GM21723 (cell line): ENCODE measurements around the gene FKBP11.
A peak's percentile ranks its signal among the peaks of the same experiment; 100 is the strongest.

Source experiments
- ATAC-seq: cut with Tn5 transposase; IDR thresholded peaks from one replicate; pipeline ENCODE4 v1.9.1; 2021; ENCODE audit warnings: mild to moderate bottlenecking, moderate library complexity; ENCODE audit not compliant: unreplicated experiment

FKBP11 gene

DNA sequence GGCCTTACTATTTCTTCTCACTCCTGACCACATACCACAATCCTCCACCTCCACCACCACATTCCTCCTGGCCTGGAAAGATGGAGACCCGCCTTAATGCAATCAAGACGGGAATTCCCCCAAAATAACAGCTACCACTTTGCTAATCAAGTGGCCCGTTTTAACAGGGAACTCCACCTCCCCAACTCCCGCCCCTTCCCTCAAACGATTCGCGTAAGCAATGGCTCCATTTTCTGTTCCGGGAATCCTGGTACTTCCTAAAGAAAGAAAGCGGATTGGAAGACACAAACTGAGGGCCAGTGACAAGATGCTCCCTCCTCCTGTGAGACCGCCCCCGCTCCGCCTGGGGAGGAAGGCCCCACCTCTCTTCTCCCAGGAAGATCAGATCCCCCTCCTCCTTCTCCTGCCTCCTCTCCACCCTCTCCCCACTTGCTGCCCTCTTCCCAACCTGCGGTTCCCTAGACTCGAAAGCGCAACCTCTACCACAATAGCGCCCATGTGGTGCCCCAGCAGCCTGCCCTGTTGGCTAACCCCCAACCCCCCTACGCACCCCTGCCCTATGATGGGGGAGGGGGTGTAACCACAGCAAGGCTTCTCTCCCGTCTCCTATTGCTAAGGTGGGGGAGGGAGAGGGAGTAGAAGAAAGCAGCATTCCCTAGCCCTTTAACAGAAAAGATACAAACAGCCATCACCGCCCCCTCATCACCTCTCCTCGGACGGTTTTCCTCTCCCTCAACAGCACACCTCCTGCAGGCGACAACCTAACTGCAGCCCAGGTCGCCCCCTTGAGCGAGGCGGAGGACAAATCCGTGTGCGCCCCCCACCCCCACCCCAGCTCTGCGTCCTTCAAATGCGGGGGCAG, 31.2 kb upstream of the FKBP11 start:
- ATAC-seq, result peak; percentile 15

DNA sequence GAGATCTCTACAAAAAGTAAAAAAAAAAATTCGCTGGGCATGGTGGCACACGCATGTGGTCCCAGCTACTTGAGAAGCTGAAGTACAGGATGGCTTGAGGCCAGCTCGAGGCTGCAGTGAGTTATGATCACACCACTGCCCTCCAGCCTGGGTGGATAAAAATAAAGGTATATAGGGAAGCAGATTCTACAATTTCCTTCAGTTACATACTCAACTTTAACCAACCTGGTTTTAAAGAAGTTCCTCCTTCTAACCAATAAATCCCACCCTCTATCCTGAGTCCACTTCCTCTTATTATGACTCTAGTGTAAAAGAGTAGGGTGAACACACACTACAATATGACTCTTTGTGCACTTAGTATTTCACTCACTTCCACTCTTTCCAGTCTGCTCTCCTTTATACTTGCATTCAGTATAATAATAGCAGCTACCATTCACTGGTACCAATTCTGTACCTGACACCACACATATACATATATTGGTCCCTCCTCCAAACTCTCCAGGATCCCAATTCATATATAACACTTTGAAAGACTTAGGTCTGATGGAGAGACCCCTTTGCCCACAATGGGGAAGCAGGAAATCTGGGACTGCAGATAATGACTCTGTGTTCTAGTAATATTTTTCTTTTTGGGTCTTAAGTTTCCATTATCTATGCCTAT, 29.7 kb upstream of the FKBP11 start:
- no peak for ATAC-seq

DNA sequence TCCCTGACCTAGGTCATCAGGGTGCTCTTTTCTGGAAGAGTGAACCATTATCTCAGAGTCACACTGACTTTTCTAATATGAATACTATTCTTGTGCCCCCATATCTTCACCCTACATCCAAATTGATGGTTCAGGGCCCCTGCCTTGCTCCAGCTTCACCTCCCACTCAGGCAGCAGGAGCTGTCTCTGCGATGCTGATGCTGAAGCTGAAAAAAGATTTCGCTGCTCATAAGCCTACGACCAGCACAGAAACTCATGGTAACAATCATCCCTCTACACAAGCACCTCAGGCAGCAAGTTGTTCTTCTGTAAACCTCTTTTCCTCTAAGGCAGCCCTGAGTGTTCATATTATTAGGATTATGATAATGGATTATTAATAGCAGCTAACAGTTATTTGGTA, 28.8 kb upstream of the FKBP11 start:
- no peak for ATAC-seq

DNA sequence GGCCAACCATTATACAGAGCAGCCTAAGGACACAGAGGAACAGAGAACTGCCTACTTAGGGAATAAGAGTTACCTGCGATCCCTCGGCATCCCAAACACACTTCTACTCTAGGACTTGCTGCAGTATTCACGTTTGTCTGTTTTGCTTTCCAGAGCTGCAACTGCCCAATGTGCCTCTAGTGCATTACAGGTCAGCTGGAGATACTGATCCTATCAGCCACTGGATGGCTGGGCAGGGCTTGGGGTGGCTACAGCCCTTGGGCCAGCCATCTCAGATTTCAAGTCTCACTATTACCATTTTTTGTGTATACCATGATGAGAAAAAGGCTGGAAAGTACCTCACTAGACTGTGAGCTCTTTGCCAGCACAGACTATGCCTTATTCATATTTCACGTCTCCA, 27.4 kb upstream of the FKBP11 start:
- no peak for ATAC-seq

DNA sequence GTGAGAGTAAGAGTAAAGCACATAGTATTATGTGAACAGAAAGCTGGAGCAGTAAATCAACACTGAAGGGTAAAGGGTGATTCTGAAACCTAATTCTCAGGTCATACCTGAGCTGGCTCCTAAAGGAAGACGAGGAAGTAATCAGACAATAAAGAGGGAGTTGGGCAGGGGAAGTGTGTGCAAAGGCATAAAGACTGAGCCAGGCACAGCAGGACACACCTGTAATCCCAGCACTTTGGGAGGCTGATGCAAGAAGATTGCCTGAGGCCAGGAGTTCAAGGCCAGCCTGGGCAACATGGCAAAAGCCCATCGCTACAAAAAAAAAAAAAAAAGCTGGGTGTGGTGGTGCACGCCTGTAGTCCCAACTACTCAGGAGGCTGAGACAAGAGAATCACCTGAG, 22.4 kb upstream of the FKBP11 start:
- no peak for ATAC-seq

DNA sequence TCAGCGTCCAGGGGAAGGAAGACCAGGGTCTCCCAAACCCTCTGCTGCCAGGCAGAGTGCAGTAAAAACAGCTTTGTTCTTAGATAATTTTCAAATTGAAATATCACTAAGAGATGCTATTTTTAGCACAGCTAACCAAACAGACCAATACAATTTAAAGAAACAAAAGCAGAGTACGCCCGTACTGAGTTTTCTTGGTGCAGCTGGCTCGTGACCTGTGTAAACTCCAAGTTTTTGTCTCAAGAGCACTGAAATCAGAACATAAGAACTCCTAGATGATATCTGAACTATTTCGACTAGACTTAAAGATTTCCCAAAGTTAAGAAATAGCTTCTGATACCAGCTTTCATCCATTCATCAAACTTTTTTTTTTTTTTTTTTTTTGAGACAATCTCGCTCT, 21.7 kb upstream of the FKBP11 start:
- no peak for ATAC-seq

DNA sequence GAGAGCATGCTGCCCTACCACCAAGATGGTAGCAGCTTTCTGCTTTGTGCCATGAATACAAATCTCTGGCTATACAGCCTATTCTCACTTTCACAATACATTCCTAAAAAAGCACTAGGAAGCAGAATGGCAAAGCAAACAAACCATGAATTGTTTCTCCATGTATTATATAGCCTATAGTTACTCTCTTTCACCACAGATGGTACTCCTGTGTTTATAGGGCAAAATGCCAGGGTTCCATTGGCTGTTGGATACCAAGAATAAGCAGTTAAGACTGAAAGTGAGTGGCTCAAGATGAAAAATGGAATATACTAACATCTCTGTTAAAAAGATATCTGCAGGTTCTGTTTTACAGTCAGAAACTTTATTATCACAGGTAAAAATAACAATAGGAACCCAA, 20.9 kb upstream of the FKBP11 start:
- ATAC-seq, result no peak

DNA sequence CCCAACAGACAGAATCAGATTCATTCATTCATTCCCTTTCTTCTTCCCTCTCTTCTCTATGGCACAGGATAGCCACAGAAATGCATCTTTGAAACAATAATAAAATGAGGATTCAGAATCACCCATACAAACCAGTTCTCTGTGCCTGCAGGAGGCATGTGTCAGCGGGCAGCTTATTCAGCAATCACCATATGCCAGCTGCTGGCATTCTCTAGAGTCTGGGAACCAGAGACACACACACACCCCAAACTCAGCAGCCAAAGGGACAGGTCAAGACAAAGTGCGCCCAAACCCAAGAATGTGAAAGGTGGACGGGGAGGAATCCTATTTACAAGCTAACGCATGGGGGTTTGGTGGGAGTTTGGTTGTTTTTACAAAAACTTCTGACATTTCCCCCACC, 17.9 kb upstream of the FKBP11 start:
- ATAC-seq, result no peak

DNA sequence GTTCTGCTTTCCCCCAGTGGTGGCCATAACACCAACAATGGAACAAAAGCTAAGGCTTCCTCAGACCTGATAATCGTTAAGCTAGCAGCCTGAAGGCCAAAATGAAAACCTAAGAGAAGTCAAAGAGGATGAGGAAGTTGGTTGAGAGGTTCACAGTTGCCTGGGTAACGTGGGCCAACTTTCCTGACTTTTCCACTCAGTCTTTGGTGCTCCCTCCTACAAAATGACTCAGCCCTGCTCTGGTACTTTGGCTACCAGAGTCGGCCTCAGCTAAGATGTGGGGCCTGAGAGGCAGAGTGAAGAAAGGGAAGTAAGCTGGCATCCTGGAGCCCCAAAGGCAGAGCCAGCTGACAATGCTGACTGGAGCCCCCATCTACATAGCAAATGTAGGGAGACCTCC, 14.9 kb upstream of the FKBP11 start:
- ATAC-seq, result no peak

DNA sequence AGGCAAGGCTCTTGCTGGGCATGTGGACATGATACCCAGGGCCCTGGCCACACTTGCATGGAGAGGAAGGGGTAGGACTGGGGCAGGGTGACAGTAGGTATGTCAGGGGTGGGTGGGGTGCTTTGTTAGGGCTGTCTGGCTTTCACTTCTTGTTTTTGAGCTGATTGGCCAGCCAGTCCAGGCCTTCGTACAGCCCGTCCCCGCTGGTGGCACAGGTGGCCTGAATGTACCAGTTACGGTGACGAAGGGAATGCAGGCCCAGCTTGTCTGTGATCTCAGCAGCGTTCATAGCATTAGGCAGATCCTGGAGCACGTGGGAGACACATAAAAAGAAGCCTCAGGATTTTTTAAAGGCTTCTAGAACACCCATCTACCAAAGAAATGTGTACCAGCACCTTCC, 13.5 kb upstream of the FKBP11 start:
- ATAC-seq, result no peak

DNA sequence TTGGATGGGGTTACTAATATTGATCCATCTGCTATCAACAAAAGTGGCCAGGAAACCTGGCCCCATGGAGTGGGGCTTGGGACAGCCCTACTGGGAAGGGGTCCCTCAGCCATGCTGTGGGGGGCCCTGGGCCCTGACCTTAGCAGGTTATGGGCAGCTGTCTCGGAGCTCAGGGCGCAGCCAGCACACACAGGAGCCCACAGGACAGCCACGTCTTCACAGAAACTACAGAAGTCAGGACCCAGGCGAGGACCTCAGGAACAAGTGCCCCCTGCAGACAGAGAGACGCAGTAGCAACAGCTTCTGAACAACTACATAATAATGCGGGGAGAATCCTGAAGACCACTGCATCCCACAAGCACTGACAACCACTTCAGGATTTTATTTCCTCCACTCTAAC, 11.9 kb upstream of the FKBP11 start:
- ATAC-seq, result no peak

DNA sequence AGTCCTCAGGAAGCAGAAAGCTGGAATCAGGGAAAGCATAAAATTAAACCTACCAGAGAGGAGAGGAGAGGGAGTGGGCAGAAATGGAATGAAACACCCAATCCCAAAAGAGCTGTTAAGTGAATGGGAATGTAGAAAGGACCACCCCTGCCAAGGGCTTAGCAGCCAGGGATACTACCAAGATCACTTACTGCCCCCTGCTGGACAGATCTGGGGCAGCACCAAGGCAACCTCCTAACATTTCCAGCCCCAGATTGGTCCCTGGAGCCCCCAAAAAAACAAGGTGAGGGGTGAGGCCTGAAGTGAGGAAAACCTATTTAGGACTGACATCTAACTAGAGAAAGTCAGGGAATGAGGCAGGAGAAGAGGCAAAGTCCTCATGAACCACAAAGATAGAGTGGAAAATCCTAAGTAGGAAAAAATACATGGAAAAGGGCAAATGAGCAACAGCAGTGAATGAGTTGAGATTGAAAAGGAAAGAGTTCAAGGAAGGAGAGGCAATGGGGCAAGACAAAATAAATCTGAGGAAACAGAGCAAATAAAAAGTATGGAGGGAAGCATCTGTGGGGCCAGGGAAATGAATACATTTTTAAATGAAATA, 11.2 kb upstream of the FKBP11 start:
- ATAC-seq, result no peak

DNA sequence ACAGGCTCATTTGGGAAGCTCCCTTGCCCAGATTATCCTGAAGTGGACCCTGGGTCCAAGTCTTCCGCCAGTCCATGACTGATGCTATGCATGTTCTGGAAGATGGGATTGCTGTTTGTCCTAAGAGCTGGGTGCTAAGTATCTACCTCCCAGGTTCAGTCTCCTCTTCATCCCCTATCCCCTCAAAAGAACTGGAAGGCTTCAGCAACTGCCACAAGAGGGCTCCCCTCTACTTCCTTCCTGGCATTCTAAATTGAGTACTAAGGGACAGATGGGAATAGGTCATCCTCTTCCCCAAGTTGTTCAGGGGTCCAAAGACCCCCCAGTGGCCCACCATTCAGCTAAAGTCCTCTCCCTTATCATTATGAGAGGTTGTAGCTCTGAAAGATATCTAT, 9.0 kb upstream of the FKBP11 start:
- no peak for ATAC-seq

DNA sequence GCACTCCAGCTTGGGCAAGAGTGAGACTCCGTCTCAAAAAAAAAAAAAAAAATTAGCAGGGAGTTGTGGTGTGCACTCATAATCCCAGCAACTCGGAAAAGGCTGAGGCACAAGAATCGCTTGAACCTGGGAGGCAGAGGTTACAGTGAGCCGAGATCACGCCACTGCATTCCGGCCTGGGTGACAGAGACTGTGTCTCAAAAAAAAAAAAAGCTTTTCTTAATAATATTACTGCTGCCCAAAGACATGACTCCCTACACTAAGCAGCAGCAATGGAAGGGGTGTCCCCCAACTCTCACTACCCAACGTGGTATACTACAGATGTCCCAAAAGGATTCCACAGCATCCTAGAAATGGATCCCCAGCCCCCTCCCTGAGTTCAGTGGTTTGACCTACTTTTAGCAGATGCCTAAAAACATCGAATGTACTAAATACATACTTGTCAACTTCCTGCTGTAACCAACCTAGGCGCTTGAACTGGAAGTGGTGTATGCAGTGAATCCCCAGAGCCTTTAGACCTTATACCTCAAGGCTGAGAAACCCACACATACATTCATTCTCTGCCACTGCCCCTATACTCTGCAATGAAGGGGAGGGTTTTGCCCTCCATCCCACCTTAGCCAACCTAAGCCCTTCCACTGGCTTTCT, 8.5 kb upstream of the FKBP11 start:
- ATAC-seq, result no peak

DNA sequence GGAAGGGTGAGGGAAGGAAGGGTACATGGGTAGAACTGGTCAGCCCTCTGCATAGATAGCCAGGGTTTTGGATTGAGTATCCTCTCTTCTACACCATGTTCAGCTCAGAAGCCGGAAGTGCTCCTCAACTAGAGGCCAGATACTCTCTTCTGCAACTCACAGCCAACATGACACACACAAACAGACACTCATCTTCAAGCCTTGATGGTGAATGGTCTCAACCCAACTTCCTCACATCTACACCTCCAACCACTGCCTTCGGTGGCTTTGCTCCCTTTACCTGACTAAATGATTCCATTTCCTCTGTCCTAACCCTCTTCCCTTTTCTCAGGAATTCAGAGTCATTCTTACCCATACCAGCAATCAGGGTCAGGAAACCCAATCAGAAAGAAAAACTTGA, 7.6 kb upstream of the FKBP11 start:
- no peak for ATAC-seq

DNA sequence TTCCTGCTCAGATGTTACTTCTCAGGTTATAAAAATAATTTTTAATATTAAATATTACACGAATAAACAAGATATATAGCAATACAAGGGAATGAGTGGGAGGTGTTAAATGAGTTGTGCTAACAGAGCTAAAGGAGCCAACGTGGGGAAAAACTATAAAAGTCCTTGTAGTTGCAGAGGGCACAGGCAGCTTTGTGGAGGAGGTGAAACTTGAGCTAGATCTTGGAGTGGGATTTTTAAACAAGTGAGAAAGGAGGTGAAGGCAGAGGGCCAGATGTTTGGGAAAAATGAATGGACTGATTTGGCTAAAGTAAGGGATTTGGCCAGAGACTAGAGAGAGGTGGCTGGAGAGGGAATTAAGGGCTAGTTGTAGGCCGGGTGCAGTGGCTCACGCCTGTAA, 5.2 kb upstream of the FKBP11 start:
- no peak for ATAC-seq

DNA sequence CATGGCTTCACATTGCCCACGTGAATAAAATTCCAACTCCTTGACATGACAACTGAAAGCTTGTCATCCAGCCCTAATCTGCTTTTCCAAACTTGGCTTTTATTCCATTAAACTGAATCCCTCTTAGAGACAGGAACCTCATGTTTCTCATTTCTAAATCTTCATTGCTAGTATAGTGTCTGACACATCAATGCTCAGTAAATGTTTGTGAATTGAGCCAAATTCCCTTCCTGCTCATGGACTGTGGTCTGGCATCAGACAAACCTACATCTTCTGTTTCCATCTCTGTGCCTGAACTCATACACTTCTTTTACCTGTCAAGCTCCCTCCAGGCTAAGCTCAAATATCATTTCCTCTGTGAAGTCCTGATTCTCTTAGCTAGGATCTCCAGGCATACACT, 4.3 kb upstream of the FKBP11 start:
- ATAC-seq, result no peak

DNA sequence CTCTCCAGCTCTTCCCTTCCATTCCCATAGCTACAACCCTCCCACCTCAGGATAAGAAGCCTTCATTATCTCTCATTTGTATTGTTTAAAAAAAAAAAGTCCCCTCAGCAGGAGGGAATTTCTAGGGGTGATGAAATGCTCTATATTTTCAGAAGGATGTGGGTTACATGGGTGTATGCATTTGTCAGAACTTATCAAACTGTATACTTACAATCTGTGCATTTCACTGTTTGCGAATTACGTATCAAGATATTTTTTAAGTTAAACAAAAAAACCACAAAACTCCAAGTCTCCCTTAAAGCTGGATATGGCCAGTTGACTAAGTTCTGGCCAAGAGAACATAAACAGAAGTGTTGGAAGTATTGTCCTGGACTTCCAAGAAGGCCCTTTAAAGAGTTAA, 2.0 kb upstream of the FKBP11 start:
- ATAC-seq, result no peak

DNA sequence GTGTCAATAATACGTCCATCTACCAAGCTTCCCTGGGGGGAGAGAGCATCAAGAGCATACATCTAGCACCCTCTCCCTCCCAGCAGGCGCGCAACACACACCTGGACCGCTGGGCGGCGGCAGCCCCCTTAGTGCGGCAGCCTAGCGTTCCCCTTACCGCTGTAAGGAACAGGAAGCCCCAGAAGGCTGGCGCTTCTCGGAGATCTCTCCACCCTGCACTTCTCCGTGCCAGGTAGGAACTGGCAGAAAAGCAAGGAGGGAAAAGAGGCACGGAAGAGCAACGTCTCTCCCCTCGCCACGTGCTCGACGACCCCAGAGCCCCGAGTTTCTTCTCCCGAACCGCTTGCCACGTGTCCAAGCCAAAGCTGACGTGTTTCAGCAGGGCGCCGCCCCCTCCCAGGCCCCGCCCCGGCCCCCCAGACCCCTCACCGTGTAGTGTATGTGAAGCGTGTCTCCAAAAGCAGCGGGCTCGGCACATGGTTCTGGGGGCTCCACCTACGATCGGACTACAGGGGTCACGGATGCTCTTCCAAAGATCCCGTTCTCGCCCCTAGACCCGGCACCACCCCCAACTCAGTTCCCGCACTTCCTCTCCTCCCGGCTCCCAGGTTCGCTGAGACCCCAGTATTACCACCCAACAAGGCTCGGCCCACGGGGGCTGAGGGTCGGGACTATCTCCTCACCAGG, 532 bp downstream of the FKBP11 start:
- ATAC-seq, result peak; percentile 82

DNA sequence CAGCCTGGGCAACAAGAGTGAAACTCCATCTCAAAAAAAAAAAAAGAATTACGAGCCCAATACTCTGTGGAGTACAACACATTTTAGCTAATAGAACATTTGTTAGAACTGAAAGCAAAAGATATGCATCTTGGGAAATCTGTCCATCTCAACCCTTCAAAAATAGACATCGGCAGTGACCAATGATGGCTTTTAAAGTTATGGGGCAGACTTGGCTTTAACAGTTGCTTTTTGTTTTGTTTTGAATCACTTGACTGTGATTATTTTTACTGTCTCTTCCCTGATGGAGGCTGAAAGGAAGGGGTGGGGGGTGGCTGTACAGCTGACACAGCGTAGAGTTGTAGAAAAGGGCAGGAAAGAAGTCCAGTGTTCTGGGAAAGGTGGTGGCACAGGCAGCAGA, 2.2 kb downstream of the FKBP11 start:
- ATAC-seq, result no peak

DNA sequence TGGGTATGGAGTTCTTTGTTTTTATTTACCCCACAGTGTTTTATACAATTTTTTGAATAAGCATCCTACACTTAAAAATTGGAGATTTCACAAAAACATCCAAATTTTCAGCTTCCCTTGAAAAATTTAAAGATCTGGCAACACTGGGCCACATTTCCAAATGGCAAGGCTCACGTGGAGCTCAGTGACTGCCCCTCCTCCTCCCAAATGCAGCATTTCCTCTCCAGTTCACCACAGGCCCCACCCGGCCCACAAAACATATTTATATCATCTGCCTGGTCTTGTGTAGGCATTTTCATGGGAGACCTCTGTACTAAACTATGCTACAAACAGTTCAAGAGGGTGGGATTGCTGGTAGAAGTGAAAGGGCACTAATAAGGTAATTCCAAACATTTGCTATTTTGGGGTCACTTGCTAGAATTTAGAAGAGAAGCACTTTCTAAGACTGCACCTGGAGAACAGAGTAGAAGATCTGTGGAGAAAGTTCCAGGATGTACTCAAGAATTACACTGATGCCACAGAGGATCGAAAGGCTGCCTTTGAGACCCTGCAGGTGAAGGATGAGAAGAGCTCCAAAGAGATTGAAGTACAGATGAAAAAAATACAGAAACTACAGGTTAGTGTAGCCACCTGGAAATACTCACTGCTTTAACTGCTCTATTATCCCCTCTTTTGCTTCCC, 7.3 kb downstream of the FKBP11 start:
- no peak for ATAC-seq
